Cardiac septum (tissue), 1 donor: ENCODE results near the gene CCDC141. TPM values are rescaled to one million over a fixed set of nuclear protein-coding genes. Genes with fewer than 3 reads are reported as not detected.
"Not testable (repeated sequence)": the region's sequence is repeated elsewhere in the genome, so short reads cannot be mapped to it uniquely, and the experiment has no call there.

Experiments used
- DNase-seq: peaks from one replicate; pipeline ENCODE4 v3.0.0-alpha.2; 2020; ENCODE audit warnings: low spot score
- intact Hi-C: fragments of 100-400 bp; cut with DNase I; formaldehyde crosslinking; loops from one replicate; pipeline ENCODE4 v1.14.0; 2022
- total RNA-seq: library from RNA; stranded (reverse); fragmentation: NEBNext Ultra II Directional; extraction: Animal tissue kit (Norgen Biotek cat#: 25700); gene quantifications from one replicate; pipeline ENCODE4 v1.2.1, GENCODE V29; 2021
- donor health status: DM: no; HTN: no; CAD: no.

CCDC141 gene
- total RNA-seq, 1 donor from 2014 or later = 162 TPM

- intact Hi-C loops = no loop called here
- DNase-seq = no peak
Measured at GRCh38 chr2:179044500-179044899, 5.4 kb downstream of the CCDC141 start.

- no peak for DNase-seq
- intact Hi-C loops = no loop called here
Measured at GRCh38 chr2:179037807-179038206, 12.1 kb downstream of the CCDC141 start.

DNA sequence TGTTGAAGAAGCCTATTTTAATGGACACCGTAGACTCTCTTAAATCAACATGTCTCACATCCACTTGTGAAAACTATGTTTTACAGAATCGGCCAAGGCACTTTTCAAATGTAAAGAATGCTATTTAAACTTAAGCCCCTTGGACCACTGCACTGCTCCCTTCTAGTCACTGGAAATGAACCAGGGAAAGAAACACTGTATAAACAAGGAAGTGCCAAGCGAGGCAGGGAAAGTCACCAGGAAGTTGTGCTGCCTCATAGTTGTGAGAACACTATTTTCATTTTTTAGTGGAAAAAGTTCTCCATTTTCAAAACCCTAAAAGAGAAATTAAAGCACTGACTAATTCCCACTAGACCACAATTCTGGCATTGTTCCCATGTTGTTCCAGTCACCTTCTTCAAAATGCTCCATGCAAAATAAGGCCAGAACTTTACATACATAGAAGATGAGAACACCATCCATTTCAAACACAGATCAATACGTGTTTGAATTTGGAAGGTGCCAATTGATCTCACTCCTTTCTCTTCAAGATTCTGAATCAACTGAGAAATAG lies 13.5 kb downstream of the CCDC141 start:
- intact Hi-C loops = no loop called here
- no peak for DNase-seq

DNA sequence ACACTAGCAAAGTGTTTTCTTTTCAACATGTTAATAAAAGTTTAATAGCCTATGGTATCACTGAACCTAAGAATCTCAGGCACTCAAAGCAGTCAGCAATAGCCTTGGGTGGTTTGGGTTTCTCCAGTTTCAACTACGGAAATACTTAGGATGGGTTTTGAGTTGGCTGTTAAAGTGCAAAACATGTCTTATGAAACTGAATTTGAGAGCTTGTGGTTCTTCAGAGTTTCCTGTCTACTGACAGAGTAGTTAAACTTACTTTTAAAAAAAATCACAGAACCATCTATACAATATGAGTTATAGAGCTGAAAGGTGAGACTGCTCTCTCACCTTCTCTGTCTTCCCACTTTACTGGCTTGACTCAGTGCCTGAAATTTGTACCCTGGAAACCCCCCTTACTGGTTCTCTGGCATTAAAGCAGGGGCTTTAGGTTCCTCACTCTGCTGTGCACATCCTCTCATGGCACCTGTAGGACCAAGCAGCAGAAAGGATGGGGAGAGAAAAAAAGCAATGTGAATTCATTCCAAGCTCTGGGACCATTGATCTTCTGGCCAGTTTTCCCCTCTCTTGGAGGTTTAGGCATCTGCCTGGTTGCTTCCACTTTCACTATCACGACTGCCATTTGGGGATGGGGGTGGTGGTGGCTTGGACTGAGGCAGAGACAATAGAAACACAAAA lies 18.1 kb downstream of the CCDC141 start:
- DNase-seq = no peak
- intact Hi-C loops = no loop called here

GRCh38 chr2:179024445-179024844 lies 25.5 kb downstream of the CCDC141 start:
- intact Hi-C loops = no loop called here
- DNase-seq = no peak

DNA sequence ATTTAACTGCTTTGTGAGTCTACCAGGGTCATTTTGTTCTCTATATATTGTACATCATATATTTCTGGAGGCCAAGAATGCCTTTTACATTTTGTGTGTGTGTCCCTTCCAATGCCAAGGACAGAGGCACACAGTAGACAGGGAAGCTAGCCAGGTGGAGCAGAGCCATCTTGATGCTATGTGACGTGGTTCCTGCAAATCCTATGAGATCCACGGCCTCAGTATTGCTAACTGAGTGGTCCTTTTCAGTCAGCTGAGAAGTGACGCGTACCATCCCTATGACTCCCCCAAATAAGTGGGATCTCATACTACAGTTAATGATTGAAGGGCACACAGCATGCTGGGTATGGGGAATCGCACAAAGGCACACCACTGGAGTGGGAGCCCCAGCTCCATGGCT lies 27.3 kb downstream of the CCDC141 start:
- intact Hi-C loops = no loop called here
- no peak for DNase-seq

DNA sequence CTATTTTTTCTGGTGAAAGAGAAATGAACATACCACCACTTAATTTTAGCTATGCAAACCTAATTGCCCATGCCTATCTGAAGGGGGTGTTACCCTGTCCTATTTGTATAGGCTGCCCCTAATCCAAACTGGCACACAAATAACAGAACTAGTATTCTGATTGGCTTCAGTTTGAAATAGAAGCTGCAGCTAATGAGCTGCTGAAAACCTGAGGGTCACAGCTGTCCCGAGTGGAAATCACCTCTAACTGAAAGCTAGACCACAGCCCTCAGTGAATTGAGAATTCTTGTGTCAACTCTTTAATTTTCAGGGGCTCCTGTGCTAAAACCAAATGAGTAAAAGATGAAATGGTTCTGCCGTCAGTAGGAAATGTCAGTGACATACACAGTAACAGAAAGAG lies 28.7 kb downstream of the CCDC141 start:
- intact Hi-C loops = no loop called here
- no peak for DNase-seq

DNA sequence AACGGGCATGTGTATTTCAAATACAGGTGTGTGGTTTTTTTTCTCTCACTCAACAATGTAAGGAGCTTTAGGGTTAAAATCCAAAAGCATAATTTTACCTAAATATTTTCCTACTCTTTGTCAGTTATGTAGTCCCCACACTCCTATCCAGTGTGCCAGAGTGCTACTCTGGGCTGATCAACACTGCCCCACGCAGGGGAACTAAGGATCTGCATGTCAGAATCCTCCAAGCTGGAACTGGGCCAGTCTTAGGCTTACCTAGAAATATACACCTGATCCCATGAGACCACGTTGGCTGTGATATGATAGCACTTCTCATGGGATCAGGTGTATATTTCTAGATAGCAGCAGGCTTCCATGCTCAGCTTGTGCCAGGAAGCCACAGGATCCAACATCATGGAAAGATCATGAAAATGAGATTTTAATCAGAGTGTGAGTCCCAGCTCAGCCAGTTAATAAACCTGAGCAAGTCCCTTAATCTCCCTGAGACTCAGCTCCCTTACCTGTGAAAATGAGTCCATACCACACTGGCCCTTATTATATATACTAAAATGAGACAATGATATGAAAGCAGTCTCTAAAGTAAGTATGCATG lies 29.7 kb downstream of the CCDC141 start:
- DNase-seq = no peak
- intact Hi-C loops = no loop called here

GRCh38 chr2:179019260-179019659 lies 30.7 kb downstream of the CCDC141 start:
- intact Hi-C loops = no loop called here

DNA sequence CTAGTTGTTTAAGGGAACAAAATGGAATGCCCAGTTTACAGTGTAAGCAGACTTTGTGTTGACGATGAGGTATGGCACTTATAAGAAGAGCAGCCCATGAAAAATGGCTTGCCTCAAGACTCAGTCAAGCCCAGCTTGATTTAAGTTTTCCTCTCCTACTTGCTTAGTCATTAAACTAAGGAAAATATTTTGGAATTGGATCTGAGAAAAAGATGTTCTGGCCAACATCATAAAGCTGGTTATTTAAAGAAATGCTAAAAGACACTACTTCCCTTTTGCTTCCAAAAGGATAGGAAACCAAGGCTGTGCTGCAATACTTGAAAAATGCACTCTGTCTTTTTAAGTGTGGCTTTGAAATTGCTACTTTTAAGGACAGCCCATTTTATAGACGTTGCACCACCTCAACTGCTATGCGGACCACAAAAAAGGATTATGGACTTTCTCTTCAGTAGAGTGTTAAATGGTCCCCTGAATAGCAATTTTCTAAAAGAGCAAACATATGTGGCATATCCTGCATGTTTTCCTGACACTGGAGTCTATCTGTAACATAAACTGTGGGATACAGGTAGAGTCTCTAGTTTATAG lies 32.1 kb downstream of the CCDC141 start:
- no peak for DNase-seq
- intact Hi-C loops = no loop called here

More at GRCh38 chr2:179019260-179019659, 30.7 kb downstream of the CCDC141 start:
- DNase-seq = no peak

DNA sequence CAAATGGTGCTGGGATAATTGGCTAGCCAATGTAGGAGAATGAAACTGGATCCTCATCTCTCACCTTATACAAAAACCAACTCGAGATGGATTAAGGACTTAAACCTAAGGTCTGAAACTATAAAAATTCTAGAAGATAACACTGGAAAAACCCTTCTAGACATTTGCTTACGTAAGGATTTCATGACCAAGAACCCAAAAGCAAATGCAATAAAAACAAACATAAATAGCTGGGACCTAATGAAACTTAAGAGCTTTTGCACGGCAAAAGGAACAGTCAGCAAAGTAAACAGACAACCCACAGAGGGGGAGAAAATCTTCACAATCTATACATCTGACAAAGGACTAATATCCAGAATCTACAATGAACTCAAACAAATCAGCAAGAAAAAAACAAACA lies 35.7 kb downstream of the CCDC141 start:
- intact Hi-C loops, DNase-seq: not testable (repeated sequence)

DNA sequence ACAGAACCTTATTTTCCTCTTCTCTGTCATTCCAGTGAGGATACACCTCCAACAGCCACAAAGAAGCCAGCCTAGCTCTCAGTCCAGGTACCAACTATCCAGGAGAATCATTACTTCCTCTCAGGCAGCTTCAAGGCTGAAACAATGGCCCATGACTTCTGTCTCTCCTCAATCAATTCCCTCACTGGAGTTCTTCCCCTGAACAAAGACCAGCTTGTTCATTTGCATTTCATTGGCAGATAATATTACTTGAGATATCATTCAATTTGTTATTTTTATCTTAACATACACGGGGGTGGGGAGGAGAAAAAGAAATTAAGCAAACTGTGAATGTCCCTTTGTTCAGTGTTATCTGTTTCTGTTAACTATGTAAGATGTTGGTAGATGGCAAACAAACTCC lies 44.0 kb downstream of the CCDC141 start:
- no peak for DNase-seq
- intact Hi-C loops = no loop called here

- DNase-seq = no peak
- intact Hi-C loops = no loop called here
Measured at GRCh38 chr2:178999476-178999875, 50.5 kb downstream of the CCDC141 start.

GRCh38 chr2:178998539-178998938 lies 51.4 kb downstream of the CCDC141 start:
- intact Hi-C loops = no loop called here
- DNase-seq = no peak

GRCh38 chr2:178997477-178997876 lies 52.5 kb downstream of the CCDC141 start:
- intact Hi-C loops = no loop called here

DNA sequence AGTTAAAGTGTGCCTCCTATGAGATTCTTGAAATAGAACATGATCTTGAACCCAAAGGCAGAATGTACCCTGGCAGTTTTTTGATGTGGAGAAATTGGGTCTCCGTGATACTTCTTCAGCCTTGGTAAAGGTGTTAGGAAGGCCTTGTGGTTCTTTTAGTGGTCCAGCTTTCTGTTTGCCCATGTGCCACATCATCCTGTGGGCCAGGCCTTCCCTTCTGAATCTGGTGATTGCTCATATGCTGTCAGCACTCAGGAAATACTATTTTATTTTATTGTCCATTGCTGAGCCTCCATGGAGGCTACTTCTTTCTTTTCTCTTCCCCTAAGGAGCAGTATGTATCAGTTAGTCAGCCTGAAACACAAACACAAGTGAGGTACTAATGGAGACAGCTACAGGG lies 52.9 kb downstream of the CCDC141 start:
- intact Hi-C loops = no loop called here
- no peak for DNase-seq

More at GRCh38 chr2:178997477-178997876, 52.5 kb downstream of the CCDC141 start:
- DNase-seq = no peak

DNA sequence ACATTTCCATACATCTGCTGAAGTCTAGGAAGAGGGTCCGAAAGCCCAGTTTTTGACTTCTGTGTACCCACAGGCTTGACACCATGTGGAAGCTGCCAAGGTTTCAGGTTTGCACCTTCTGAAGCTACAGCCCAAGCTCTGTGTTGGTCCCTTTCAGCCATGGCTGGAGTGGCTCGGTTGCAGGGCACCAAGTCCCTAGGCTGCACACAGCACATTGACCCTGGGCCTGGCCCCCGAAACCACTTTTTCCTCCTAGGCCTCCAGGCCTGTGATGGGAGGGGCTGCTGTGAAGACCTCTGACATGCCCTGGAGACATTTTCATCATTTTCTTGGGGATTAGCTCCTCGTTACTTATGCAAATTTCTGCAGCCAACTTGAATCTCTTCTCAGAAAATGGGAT lies 55.7 kb downstream of the CCDC141 start:
- DNase-seq = no peak
- intact Hi-C loops = no loop called here

GRCh38 chr2:178993788-178994187 lies 56.1 kb downstream of the CCDC141 start:
- intact Hi-C loops = no loop called here

DNA sequence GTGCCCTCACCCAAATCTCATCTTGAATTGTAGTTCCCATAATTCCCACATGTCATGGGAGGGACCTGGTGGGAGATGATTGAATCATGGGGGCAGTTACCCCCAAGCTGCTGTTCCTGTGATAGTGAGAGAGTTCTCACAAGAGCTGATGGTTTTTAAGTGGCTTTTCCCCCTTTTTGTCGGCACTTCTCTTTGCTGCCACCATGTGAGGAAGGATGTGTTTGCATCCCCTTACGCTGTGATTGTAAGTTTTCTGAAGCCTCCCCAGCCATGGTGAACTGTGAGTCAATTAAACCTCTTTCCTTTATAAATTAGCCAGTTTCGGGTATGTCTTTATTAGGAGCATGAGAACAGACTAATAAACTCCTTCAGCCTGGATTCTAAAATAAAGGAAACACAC lies 57.2 kb downstream of the CCDC141 start:
- DNase-seq, intact Hi-C loops: not testable (repeated sequence)

More at GRCh38 chr2:178993788-178994187, 56.1 kb downstream of the CCDC141 start:
- DNase-seq = no peak

- no peak for DNase-seq
- intact Hi-C loops = no loop called here
Measured at GRCh38 chr2:178990533-178991241, 59.2 kb downstream of the CCDC141 start.
